Hematopoietic multipotent progenitor cell (in vitro differentiated cells): Measurements from ENCODE around the gene USH1C. TPM values are rescaled to one million over a fixed set of nuclear protein-coding genes. Genes with fewer than 3 reads are reported as not detected.

Experiments used
- DNase-seq, 3 donors: peaks; one replicate each; pipeline ENCODE4 v3.0.0-alpha.2; 2011 to 2015; ENCODE audit warnings: low read depth in 2 of 3, low spot score in 2 of 3
- total RNA-seq: library from RNA; depleted of rRNA; stranded (reverse); fragments of >200 nt; gene quantifications from one replicate; pipeline ENCODE4 v1.2.3, GENCODE V29; 2012

USH1C gene
- total RNA-seq, 1 donor = not detected

DNA sequence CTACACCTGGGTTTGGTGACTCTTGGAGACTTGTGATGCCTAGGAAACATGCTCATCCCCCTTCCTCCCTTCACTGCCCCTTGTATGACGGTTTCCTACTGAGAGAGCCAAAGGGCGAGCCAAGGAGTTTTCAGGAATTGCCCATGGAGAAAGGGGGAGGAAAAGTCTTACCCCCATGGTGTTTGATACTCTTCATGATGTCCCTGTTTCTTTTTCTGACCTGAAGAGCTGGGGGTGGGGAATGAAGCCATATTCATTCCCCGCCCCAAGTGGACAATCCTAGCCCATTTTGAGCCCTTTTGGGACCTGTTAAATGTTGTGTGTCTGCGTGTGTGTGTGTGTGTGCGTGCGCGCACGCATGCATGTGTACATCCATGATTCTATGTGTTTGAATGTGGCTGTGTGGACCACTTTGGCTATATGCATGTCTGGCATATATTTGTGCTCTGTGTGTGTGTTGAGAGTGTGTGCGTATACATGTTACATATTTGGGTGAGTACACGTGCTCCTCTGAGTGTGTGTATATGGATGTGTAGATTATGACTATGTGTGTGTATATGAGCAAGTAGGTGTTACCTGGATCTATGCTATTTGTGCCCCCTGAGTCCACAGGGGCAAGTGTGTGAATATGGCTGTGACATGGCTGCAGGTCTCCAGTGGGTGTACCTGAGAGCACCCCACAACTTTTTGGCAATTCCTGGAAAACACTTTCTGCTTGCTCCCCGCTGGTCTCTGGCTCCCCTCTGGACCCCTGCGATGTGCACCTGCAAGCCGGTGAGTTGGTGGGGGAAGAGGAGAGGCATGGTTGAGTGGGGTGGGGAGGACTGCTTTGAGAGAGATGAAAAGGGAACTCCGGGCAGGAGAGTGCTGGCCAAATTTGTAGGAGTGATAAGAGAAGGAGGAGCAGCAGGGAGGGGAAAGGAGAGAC, 27.5 kb upstream of the USH1C start:
- no peak for DNase-seq

DNA sequence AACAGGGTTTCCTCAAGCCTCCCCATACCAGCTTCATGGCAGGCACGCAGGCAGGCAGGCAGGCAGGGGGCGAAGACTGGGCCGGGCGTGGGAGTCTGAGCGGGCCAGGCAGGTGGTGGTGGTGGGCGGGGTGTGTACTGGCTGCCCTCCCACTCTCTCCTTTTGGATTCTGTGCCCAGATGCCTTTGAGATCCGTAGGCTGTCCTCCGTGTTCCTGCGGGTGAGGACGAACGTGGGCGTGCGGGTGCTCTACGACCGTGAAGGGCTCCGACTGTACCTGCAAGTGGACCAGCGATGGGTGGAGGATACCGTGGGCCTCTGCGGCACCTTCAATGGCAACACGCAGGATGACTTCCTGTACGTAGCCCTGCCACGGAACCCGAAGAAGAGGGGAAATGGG, 25.8 kb upstream of the USH1C start:
- no peak for DNase-seq

DNA sequence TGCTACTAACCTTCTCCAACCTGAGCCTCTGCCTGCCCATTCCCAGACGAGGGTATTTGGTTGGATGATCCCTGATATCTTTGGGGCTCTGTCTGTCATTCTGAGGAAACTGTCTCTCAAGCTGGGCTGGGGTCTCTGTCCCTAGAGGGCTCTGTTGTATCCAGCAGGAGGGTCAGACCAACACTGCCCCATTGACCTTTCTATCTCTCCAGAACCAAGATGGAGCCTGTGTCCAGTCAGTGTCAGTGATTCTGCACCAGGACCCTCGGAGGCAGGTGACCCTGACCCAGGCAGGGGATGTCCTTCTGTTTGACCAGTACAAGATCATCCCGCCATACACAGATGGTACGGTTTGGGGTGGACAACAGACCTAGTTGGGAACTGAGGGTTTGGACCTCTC, 24.7 kb upstream of the USH1C start:
- no peak for DNase-seq

DNA sequence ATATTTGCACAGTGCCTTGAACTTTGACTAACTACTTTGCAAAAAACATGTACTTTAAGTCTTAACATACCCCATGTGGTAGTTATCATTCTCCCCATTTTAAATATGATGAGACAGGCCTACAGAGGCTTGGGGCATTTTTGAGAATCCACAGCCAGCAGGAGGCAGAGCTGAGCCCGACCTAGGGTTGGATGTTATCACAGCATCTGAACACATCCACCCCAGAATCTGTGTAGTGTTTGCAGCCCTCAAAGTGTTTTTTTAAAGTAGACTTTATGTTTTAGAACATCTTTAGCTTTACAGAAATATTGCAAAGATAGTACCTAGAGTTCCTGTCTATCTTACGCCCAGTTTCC, 20.4 kb upstream of the USH1C start:
- DNase-seq = no peak

DNA sequence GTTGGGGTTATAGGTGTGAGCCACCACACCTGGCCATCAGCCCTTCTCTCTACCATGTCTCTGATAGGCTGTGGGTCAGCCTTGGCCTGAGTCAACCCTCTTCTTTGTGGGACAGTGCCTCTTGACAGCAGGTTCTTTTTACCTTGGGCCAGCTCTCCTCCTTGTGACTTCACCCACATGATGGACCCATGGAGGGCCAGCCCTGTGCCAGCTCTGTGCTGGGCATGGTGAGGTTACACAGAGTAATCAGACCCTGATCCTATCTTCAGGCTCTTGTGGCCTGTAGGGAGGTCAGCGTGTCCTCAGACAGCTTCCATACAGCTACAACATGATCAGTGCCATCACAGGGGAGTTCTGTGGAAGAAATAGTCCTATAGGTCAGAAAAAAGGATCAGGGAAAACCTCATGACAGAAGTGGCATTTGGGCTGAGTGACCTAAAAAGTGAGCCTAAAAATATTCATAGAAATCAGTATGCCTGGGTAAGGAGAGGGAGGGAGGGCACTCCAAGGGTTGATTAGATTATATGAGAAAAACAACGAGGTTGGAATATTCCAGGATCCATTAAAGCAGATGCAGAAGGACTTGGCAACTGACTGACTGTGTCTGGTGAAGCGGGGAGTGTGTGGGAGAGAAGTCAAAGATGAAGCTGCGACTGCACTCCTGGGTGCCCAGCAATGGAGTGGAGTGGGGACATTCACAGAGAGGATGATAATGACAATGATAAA, 19.9 kb upstream of the USH1C start:
- no peak for DNase-seq

DNA sequence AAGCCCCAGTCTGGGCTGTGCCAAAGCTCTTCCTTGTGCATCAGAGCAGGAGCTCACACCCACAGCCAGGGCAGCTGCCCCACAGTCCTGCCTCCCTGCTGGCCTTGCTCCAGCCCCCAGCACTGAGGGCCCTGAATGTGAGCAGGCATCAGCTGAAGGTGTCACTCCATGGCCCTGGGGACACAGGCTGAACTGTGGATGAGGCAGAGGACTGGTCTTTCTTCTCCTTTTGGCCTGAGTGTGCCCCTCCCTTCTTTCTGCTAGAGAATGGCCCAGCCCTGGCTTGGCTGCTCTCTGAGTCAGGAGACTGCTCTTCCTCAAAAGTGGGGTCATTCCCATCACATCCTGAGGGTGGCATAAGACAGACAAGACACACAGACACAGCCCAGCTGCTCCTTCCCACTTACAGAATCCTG, 19.0 kb upstream of the USH1C start:
- DNase-seq = no peak

DNA sequence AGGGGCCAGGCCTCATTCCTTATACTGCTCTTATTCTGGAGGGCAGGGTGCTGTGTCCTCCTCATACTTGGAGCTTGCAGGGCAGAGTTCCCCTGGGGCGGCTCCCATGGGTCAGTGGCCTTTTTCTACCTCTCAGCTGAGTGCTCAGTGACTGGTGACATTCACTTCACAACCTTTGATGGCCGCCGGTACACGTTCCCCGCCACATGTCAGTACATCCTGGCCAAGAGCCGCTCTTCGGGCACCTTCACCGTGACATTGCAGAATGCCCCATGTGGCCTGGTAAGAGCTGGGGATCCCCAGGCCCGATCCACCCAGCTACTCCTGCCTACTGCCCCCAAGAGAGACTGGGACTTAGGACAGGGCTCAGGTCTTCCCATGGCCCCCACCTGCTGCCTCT, 17.3 kb upstream of the USH1C start:
- no peak for DNase-seq

DNA sequence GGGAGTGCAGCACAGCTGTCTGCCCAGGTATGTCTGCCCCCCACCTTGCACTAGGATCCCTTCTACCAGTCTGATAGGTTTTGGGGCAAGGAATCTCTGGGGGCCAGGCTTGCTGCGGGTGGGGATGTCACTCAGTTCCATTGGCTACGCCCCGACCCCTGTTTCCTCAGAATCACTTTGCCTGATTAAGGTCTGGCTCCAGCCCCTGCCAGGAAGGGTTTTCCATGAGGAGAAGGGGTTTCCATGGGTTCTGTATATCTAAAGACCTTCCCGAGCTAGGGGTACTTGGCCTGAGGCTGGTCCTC, 16.8 kb upstream of the USH1C start:
- DNase-seq = no peak

DNA sequence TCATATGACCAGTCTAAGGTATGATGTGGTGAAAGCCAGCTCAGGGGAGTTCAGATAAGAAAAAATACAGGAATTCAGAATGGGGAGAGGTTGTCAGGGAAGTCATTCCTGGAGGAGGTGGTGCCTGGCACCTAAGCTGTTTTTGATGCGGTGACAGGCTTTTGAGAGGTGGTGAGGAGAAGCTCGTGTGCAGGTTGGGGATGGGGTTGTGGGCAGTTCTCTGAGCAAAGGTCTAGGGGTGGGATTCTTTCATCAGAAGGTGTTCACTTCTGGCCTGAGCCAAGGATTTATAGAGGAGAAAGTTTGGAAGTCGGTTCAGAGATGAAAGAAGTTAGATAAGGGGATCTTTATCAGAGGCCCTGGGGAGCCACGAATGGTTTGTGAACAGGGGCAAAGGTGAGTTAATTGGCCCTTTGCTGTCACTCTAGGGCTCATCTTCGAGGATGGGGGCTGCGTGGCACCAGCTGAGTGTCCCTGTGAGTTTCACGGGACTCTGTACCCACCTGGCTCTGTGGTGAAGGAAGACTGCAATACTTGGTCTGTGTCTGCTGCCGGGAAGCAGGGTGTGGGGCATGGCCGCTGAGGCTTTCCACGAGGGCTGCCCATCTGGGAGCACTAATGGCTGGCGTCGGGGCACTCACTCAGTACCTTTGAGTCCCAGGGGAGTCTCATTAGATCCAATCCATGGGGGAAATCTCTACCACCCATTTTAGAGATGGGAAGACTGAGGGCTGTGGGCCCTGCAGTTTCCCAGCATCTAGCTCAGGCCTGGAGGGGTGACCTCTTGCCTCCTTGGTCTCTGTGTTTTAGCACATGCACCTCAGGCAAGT, 16.3 kb upstream of the USH1C start:
- no peak for DNase-seq

DNA sequence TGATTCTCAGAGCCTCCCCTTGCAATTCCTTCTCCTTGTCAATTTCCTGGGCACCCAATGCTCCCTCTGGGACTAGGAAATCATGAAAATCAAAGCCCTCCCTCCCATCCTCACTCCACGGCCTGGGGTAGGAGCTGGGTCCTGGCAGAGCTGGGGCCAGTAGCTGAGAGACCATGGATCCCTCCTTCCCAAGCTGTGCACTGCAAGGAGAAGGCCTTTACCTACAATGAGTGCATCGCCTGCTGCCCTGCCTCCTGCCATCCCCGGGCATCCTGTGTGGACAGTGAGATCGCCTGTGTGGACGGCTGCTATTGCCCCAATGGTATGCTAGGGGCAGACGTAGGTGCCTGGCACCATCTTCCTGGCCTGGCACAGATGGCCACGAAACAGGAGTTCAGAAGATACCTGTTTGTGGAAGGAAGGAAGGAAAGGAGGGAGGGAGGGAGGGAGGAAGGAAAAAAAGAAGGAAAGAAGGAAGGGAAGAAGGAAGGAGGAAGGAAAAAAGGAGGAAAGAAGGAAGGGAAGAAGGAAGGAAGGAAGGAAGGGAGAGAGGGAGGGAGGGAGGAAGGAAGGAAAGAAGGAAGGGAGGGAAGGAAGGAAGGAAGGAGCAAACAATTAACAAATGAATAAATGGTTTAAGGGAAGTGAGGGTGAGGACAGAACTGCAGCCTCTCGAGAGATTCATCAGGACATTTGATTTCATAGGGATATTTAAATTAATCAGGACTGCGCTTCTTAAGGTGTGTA, 15.3 kb upstream of the USH1C start:
- no peak for DNase-seq

DNA sequence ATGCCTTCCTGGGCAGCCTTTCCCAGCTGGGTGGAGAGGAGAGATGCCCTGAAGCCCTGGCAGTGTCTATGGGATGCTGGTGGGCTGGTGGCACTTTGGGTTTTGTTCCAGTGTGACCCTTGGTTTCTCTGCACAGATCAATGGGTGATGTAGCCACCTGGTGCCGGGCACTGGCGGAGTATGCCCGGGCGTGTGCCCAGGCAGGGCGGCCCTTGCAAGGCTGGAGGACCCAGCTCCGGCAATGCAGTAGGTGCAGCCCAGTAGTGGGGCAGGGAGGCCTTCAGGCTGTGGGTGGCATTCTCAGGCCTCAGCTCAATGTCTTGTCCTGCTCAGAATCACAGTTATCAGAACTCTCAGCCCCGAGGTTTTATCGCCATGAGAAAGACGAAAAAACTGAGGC, 14.7 kb upstream of the USH1C start:
- DNase-seq = no peak

DNA sequence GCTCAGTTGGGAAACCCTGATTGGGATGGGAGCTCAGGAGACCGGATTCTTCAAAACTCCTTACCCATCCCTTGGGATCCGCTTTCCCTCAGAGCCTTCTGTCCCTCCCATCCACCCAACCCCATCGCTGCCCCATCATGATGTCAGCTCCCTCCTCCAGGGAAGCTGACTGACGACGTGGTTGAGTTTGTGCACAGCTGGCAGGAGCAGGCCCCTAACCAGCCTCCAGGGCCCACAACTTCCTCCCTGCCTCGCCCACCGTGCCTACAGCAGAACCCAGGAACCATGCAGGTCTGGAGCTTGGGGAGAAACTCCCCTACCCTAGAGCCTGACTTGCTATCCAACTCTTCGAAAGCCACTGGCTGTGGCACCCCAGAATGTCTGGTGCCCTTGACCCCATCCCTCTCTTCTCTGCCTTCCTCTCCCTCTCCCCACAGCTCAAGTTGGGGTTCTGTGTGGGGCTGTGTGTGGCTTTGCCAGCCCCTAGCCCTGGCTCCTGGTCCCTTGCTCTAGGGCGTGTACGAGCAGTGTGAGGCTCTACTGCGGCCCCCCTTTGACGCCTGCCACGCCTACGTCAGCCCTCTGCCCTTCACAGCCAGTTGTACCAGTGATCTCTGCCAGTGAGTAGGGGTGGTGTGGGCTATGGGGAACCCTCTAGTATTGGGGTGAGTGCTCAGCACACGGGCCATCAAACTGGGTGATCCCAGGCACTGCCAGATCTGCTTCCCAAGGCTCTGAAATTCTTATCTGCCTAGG, 14.0 kb upstream of the USH1C start:
- no peak for DNase-seq

DNA sequence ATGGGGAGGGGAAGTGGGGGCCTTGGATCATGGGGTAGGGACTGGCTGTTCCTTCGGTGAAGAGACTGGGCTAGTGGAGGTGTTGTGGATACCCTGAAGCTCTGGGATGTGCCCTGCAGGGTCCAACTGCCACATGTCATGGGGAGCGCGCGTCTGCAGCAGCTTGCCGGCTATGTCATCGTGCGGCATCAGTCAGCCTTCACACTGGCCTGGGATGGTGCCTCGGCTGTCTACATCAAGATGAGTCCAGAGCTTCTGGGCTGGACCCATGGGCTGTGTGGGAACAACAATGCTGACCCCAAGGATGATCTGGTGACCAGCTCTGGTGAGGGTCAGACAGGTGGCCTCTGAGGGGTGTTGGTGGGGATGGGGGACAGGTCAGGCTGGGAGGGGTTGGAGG, 12.8 kb upstream of the USH1C start:
- DNase-seq = no peak

DNA sequence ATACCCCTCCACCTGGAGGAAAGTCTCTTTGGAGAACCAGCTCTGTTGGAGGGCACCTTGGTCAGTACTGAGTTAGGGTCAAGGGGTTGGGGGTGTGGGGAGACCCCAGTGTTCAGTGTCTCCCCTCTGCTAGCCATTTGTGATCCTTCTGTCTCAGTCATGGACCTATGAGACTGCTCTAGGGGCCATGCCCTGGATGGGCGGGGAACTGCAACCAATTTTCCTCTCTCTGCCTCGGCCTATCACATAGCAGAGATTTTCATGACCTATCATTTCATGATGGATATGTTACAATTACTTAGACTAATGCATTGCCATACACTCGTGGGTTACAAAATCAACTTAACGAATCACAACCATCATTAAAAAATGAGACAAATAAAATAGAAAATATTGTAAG, 10.3 kb upstream of the USH1C start:
- no peak for DNase-seq

DNA sequence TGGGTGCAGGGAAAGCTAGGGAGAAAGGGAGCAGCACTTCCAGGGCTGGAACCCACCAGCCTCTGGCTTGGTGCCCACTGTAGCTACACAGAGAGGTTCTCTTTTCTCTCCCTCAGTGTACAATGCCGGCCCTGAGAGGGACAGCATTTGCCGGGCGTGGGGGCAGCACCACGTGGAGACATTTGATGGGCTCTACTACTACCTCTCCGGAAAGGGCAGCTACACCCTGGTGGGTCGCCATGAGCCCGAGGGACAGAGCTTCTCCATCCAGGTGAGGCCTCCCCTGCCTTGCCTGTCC, 9.0 kb upstream of the USH1C start:
- DNase-seq = no peak

DNA sequence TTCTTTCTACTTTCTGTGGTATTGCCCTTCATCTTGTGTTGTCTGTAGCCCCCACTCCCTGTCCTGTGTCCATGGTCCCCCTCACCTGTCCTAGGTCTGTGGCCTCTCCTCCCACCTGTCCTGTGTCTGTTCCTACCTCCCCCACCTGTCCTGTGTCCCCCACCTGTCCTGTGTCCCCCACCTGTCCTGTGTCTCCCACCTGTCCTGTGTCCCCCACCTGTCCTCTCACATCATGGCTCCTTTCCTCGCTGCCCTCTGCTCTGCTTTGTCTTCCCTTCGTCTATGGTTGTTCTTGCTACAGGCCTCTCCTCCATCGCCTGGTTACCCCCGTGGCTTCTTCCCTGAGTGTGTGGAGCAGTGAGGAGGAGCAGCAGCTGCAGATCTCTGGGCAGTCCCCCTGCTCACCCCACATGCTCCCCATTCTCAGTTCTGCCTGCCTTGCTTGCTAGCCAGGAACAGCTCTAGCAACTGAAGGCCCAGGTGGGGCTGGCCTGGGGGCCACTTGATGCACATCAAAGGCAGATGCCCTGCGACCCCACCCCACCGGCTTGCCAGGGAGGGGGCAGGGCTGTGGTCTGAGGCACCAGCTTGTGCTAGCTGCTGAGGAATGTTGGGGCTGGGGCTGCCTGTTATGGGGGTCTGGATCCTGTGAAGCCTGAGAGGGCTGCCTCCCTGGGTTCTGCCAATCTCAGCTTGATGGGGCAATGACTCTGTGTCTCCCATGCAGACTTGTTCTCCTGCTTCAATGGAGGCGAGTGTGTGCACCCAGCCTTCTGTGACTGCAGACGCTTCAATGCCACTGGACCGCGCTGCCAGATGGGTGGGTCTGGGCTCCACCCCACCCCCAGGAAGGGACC, 8.4 kb upstream of the USH1C start:
- no peak for DNase-seq

DNA sequence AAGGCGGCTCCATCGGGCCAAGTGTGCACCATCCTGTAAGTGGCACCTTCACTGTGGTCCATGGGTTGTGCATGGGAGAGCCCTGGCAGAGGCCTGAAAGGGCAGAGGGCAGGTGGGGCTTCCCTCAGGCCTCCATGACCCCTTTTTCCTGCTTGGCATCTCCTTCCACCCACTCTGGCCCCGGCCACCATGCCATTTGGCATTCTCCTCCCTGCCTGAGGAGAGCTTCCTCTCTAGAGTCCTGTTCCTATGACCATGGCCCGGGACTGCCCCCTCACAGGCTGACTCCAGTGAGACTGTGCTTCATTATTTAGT, 7.8 kb upstream of the USH1C start:
- DNase-seq = no peak

DNA sequence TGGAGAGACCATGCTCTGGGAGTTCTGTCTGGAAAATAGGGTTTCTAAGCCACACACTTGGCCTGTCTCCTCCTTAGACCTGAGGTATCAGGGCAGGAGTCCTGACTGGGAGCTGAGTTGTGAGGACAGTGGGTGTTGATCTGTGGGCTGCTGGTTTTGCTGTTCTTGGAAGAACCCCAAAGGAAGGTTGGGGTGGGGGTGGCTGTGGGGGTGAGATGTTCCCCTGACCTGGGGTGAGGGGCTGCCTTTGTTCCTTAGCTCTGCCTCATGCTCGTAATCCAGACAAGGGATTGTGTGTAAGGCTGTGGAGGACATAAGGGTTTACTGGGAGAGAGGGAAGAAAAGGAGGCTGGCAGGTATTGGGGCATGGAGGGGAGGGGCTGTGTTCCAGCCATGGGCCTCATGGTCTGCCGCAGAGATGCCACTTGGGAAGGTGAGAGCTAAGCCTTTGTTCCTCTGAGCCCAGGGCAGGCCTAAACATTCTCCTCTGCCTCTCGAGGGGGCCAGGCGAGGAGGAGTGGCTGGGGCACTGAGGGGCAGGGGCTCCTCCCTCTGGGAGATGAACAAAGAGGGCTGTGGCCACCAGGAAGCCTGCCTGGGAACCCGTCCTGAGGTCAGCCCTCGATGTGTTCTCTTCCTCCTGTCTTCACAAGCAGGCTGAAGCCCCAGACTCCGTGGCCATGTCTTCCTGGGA, 7.3 kb upstream of the USH1C start:
- DNase-seq = no peak
